Astrocyte (in vitro differentiated cells and primary cell): ENCODE measurements around the gene HSFX2.

Experiments
- CTCF ChIP-seq: IDR thresholded peaks from 2 replicates; pipeline ENCODE4 v1.5.1; 2011; ENCODE audit warnings: low read depth, mild to moderate bottlenecking, inconsistent platforms, low read length, moderate library complexity; ENCODE audit not compliant: insufficient read depth
- EZH2 ChIP-seq: IDR thresholded peaks from 2 replicates; pipeline ENCODE4 v1.6.1; 2012; ENCODE audit warnings: mild to moderate bottlenecking, low read length, inconsistent platforms; ENCODE audit not compliant: insufficient read depth

- TF ChIP-seq CTCF, result peak; percentile 21
- TF ChIP-seq EZH2, result no peak
These were observed 35.6 kb upstream of the HSFX2 start for GRCh38 chrX:149630681-149631233.
